HG03354 (cell line): ENCODE results near the gene GNAO1.
A peak's percentile ranks its signal among the peaks of the same experiment; 100 is the strongest.

Experiments
- ATAC-seq: cut with Tn5 transposase; IDR thresholded peaks from one replicate; pipeline ENCODE4 v1.9.1; 2021; ENCODE audit warnings: mild to moderate bottlenecking; ENCODE audit not compliant: unreplicated experiment, poor library complexity, severe bottlenecking

GNAO1 gene

DNA sequence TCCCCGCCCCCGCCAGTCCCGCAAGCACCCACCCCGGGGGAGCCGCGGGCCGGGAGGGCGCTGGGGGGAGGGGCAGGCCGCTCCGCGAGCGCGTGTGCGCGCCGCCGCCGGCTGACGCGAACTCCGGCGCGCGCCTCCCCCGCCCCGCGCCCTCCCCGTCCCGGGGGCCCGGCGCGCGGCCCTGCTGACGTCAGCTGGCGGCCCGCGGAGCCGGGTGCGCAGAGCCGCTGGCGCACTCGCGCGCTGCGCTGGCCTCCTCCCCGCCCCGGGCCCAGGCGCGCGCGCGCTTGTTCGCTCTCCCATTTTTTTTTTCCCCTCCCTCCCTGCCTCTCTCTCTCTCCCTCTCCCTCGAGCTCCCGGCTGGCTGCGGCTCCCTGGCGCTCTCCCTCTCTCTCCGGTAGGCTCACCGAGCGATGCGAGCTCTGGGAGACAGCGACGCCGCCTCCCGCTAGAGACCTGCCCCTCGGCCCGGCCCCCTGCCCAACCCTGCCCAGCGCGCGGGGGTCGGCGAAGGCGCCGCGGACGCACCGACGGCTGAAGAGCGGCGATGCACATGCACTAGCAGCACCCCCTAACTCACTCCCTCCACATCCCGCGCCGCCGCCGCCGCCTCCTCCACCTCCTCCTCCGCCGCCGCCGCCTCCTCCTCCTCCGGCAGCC lies at the start of gene GNAO1:
Gene GNAO1, plus strand, starts transcription at position 334 of the 660 bp plus-strand sequence. CDS start 747 bp downstream, outside the sequence.
- ATAC-seq: peak; percentile 50

DNA sequence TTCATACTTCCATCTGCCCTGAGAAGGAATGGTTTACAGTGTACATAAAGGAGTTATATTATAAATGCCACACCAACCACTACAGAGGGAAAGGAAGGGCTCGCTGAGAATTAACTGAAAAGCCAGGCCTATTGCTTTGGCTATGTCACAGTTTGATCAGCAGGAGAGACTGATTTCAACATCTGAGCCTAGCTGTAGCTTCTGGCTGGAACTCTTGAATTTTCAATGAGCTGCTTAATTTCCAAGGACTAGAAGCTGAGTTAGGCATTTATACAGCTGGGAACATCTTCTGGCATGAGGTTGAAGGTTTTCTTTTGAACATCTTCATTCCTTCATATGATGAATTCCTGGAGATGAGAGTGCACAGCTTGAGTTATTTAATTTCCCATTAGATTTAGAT lies 47.6 kb upstream of the GNAO1 start:
- no peak for ATAC-seq

DNA sequence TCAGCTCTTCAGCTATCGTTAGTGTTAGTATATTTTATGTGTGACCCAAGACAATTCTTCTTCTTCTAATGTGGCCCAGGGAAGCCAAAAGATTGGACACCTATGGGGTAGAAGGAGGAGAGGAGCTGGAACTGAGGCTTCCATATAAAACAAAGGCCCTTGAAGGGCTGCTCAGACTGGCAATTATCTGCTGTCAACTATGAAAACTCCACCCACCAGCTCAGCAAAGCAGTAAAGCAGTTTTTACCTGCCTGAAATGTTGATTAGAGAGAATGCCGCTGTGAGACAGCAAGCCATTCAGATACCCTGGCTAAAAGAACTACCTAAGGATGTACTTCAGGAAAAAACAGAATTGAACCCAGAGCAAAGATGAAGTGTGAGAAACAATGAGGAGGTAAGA lies 45.9 kb upstream of the GNAO1 start:
- no peak for ATAC-seq

DNA sequence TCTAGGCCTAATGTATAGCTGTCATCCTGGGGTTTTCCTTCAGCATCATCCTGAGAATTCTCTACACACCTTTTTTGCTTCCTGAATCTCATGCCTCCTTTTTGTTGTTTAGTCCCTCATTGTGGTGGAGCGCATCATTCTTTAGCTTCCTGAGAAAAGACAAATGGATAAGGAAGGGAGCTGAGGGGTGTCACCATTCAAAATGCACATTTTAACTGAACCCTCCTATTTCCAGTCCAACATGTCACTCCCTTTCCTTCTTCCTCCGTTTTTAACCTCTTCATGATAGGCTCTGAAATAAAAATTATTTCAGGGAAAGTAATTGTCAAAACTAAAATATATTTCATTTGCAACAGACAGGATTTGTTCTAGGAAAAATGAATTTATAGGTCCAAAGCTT lies 39.7 kb upstream of the GNAO1 start:
- no peak for ATAC-seq

DNA sequence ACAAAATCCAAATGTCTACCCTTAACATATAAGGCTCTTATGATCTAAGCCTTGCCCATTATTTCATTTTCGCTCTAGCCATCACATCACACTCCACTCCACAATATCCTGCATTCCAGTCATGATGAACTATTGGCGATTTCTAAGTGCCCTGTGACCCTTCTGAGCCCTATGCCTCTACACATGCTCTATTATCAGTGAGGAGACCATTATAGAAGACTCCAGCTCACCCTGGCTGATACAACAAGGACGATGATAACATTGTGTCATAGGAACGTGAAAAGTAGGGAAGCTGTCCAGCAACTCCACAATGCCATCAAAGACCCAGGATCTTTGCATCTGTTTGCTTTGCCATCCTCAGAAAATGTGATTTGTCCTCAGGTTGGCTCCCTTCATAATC lies 29.6 kb upstream of the GNAO1 start:
- no peak for ATAC-seq

DNA sequence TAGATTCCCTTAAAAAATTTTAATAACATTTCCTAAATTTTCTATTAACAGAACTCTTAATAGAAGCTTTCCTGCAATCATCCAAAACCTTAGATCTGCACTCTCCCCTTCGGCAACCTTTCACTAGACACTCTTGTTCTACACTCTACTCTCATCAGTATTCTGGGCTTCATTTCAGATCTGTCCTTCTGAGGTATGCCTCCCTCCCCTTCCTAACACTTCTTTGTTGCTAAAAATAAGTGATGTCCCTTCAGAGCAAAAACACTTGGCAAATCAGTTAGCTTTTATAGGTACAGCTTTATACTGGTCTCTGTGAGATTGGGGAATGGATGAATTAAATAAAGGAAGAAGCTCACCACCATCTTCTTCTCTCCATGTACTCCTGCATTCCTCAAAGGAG lies 28.2 kb upstream of the GNAO1 start:
- ATAC-seq: no peak

DNA sequence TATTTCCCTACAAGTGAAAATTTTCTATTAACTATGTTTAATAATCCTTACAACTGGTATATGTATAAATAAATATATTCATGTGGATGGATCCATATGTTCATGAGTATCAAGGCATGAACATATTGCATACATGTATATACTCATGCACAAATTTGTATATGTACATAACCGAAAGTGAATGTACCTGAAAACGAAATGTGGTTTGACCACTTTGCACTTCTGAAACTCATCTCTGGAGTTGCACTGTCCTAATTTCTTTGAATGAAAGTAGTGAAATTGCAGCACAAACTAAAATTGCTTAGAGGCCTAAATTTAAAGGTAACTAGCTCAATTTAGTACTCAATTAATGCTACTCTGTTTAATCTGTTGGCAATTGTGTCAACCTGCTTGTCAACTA lies 27.4 kb upstream of the GNAO1 start:
- ATAC-seq: no peak

DNA sequence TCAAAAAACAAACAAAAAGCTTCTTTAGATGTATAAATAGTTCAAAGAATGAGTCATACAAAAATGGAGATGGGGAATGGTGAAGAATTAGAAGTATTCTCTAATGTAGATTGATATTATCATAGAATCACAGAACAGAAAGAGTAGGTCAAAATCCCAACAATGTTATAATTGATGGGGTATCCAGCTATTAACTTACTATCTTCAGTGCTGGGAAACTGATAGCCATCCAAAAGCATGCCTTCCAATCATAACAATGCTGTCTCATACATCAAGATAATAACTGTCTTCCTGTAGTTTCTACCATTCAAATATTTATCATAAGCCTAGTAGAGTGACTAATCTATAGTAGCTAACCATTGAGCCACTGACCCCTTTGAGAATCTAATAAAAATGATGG lies 26.7 kb upstream of the GNAO1 start:
- no peak for ATAC-seq

DNA sequence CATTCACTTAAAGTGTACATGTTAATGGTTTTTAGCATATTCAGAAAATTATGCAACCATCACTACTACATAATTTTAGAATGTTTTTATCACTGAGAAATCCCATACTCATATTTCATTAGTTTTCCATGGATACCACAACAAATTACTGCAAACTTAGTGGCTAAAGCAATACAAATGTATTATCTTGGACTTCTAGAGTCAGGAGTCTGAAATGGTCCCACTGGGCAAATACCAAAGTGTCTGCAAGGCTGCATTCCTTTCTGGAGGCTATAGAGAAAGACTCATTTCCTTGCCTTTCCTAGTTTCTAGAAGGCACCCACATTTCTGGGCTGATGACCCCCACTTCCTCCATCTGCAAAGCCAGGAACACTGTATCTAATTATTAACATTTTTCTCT lies 16.9 kb upstream of the GNAO1 start:
- ATAC-seq: no peak

DNA sequence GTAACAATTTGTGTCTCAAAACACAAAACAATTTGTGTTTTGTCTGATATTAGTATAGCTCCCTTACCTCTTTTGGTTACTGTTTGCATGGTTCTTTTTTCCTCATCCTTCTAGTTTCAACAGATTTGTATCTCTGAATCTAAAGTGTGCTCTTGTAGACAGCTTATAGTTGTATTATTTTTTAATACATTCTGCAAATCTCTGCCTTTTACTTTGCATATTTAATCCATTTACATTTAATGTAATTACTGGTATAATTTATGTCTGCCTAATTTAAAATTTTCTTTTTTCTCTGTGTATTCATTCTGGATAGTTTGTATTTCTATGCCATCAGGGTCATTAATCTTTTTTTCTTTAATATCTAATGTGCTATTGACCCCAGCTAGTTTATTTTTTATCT lies 9.9 kb upstream of the GNAO1 start:
- ATAC-seq: no peak

DNA sequence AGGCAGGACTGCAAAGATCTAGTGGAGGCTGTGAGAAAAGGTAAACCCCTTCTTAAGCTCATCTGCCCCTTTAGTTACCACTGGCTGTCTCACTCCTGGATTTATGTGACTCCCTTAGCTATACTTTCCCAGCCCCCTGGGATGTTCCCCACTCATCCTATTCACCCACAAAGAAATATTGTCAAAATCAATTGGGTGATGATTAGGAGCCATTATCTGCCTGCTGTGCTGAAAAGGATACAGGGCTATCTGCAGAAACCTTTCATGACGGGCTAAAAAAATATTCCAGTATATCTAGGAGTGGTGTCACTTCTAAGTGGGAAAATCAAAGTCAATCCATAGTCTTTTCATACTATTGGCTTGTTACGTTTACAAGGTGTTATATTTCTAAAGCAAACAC lies 8.0 kb upstream of the GNAO1 start:
- no peak for ATAC-seq

DNA sequence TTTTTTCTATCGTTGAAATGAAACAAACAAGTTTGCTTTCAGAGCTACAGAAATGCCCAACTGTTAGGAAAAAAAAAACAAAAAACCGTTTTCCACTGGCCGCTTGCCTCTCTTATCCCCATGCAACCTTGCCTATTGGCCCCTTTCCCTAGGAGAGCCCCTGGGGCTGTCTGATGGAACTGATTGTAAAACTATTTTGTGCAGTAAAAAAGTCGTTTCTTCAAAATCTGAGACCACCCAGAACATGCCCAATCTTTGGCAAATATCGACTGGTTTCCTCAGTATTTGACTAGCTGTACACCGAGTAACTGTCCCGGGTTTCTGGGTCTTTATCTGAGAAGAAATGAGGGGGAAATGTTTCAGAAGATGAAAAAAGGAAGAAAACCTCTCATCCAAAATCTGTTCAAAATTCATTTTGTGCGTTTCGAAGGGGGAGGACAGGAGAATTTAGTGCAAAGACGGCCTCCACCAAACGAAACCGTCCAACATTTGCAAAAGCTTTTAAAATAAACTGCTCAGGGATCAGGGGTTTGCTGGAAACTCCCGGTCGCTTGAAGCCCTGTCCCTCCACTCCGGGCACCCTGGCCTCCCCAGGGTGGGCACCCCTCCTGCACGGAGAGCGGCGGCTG lies 1.1 kb upstream of the GNAO1 start:
- ATAC-seq: no peak

DNA sequence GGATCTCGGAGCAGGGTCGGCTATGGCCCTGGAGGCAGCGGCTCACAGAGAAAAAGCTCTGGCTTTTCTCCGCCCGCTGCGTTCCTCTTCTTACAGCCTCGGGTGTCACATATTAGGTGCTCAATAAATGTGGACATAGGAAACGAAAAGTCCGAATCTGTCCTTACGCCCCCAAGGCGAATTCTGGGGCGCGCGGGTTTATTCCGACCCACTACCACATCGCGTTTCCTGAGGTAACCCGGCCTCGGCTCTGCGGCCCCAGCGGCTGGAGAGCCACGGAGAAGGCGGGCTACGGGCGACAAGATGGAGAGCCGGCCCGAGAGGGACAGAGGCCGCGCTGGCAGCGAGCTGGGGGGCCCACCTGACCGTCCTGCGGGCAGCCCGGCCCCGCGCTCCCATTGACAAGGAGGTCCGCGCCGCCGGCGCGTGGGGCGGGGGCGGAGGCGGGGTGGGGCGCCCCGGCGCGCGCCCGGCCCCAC lies 573 bp upstream of the GNAO1 start:
- ATAC-seq: peak; percentile 17

DNA sequence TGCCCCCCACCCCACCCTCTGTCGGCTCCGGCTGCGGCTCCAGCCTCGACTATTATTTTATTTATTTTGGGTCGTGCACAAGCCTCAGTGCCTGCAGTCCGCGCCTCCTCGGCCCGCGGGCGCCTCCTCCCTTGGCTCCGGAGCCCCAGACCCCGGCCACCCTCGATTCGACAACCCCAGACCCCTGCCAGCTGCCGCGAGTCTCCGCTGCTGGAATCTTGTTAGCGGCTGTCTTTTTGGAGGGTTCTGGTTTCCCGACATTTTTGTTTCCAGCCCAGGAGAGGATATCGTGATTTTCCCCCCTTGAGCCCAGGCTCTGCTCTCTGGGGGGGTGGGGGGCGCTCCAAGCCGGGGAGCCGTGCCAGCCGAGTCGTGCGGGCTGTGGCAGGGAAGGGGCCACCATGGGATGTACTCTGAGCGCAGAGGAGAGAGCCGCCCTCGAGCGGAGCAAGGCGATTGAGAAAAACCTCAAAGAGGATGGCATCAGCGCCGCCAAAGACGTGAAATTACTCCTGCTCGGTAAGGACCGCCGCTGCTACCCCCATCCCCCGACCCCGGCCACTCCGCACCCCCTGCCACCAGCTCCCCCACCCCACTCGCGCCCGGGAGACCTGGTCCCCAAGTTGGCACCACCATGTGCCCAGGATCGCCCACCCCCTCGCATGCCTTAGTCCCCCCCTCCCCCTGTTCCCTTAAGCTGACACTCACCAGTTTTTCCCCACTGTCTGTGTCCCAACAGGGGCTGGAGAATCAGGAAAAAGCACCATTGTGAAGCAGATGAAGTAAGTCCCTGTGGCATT lies 746 bp downstream of the GNAO1 start:
- no peak for ATAC-seq

DNA sequence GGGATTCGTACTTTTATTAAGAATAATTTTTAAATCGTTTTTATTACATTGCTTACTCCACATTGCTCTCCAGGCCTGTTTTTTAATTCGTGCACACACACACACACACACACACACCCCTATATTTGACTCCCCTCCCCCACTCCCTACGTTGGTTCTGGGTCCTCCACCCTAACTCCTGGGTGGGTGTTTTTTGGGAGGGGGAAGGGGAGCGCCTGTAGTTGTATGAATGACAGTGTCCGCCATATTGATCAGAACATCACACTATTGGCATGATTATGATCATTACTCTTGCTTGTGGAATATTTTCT lies 1.3 kb downstream of the GNAO1 start:
- ATAC-seq: no peak

DNA sequence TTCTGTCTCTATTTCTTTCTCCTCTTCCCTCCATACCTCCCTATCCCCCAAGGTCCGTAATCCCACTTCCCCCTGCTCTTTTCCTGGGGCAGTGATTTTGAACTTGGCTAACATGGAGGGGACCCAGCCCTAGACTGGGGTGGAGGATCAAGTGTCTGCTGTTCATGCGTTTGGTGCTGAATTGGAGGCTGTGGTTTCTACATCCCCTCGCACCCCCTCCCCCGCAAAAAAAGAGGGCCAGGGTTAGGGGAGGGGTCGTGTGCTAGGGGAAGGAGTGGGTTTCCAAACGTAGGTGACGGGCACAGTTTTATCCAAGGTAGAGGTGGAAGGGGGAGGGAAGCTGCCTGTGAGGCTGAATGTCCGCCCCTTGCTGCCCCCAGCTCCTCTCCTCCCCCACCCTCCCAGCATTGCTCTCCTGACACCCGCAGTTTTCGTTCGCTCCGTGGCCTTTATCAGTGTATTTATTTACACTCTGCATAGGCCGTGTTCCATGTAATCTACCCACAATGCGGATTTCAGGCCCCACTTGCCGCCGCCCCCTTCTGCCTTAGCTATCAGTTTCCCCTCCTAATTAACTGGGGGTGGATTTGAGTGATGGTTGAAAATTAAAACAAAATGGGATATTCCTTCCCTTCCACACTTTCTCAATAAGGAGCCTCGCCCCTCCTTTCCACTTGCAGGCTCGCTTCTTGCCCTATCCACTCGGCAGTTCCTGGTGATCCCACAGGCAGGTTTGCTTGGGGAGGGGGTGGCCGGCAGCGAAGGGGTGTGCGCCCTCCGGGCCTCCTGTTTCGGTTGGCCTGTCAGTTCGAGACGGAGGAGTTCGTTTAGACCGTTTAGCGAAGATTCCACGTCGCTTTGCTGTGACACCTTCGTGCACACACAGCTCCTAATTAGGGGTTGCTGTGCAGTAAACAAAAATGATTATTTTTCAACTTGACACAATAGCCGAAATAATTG lies 2.0 kb downstream of the GNAO1 start:
- ATAC-seq: no peak

DNA sequence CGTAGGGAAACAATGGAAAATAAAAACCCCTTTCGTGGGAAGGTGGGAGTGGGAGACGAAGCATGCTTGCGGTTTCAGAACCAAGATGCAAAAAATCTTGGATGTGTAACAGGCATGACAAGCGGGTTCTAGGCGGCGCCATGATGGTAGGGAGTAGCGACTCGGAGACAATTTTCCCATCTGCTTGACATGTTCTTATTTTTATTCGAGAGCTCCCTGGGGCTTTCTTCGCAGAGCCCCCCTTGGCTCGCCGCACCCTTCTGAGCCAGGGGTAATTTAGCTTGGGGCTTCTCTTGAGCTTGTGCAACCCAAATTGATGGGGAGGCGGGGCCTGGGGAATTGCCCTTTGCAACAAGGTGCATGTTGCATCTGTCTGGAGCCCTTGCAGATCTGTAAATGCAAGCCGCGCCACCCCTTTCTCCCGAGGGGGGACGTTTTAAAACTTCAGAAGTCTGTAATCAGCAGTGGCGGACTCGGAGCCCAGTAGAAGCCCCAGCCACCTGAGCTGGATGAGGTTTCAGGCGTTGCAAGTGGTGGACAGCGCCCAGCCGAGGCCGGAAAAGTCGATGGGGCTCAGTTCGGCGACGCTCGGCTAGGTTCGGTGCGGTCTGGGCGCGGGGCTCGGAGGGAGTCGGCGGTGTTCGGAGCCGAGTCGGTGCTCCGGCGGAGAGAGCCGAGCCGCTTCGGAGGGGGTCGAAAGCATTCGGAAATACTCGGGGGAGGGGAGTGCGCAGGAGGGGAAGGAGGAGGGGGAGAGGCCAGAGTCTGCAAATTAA lies 2.9 kb downstream of the GNAO1 start:
- peak; percentile 52 for ATAC-seq

DNA sequence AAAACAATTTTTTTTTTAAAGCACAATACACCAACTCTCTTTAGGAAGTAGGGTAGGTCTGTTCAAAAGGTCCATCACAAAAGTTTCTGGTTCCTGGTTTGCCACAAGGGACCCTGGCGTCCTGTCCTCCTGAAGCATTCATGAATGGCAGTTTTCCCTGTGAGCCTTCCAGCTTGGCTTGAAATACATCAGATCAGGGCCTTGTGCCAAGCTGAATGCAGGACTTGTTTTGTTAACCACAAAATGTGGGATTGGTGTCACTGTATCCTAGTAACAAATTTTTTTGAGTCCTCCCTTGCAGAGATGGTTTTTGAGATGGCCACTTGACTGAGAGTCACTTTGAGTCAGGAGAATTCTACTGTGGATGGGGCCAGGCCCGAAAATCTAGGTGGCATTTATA lies 3.9 kb downstream of the GNAO1 start:
- ATAC-seq: no peak

DNA sequence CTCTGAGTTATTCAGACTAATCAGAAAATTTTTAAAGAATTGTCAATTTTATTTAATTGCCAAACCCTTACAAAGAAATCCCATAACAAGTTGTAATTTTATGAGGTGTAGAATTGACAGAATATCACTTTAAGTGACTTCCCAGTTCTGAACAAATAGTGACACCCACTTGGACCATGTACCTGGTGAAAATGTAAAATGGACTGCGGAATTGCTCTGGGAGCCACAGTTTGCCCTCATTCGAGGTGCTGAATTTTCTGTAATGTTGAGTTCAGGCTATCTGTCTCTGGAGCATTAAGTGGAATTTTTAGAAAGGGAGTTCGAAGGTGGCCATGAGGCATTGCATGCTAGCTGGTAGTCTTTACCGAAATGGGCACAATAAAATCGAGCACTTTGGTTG lies 5.1 kb downstream of the GNAO1 start:
- ATAC-seq: no peak
